T-cell (primary cell): ENCODE data around the gene ARHGAP21. TPM values are rescaled to one million over a fixed set of nuclear protein-coding genes. Genes with fewer than 3 reads are reported as not detected.

ENCODE experiments used
- ATAC-seq, 4 experiments: fragments of 200-7000 bp in 3 of 4; fragments of 150-1000 bp in 1 of 4; cut with Tn5 transposase; replicated peaks in 1 of 4; 1 replicate in 3 of 4; 2 replicates in 1 of 4; pipeline ENCODE4 v1.10.0; 2021; ENCODE audit warnings: moderate library complexity in 3 of 4, mild to moderate bottlenecking in 2 of 4, moderate number of reproducible peaks in 1 of 4
- CTCF ChIA-PET, 2 donors: fragments of 300-600 bp; sonication (Branson Sonifier 250); formaldehyde crosslinking; loops; one replicate each; lab custom pipeline; 2022; ENCODE audit warnings: antibody characterized with exemption in 2 of 2; lab: Charles Lee
- POLR2A ChIA-PET, 2 donors: fragments of 300-600 bp; sonication (Branson Sonifier 250); formaldehyde crosslinking; loops; one replicate each; lab custom pipeline; 2022; ENCODE audit warnings: antibody characterized with exemption in 2 of 2; lab: Charles Lee
- DNase-seq, 35 experiments: peaks; one replicate each; pipeline versions ENCODE4 v3.0.0 to v3.0.0-alpha.2; 2013 to 2023
- H3K27ac ChIP-seq: one replicate; pipeline ENCODE4 v1.5.1; 2013; ENCODE audit warnings: low read length
- H3K27me3 ChIP-seq, 2 experiments: replicated peaks in 1 of 2; 1 replicate in 1 of 2; 2 replicates in 1 of 2; pipeline versions ENCODE4 v1.6.1 to v1.7.0; 2013; ENCODE audit warnings: low read length in 1 of 2, mixed read lengths in 1 of 2; ENCODE audit not compliant: control insufficient read depth in 2 of 2, insufficient read depth in 2 of 2; ENCODE audit errors: extremely low read depth in 1 of 2
- H3K36me3 ChIP-seq, 2 donors: 1 replicate in 1 of 2; 2 replicates in 1 of 2; pipeline versions ENCODE4 v1.6.1 to v1.7.0; 2013; ENCODE audit warnings: low read length in 1 of 2; ENCODE audit not compliant: control insufficient read depth in 2 of 2, insufficient read depth in 1 of 2; ENCODE audit errors: extremely low read depth in 1 of 2
- H3K4me1 ChIP-seq, 2 experiments: 1 replicate in 1 of 2; 2 replicates in 1 of 2; pipeline versions ENCODE4 v1.6.1 to v1.7.0; 2013; ENCODE audit warnings: low read length in 2 of 2, mixed read lengths in 1 of 2; ENCODE audit not compliant: insufficient read depth in 2 of 2, control insufficient read depth in 1 of 2; ENCODE audit errors: extremely low read depth in 1 of 2
- H3K4me3 ChIP-seq, 2 donors: 1 replicate in 1 of 2; 2 replicates in 1 of 2; pipeline versions ENCODE4 v1.5.1 to v1.7.0; 2013; ENCODE audit warnings: mild to moderate bottlenecking in 2 of 2, low read length in 1 of 2, moderate library complexity in 1 of 2; ENCODE audit not compliant: control insufficient read depth in 1 of 2; ENCODE audit errors: extremely low read depth in 1 of 2
- H3K9me3 ChIP-seq: 2 replicates; pipeline ENCODE4 v1.7.0; 2013
- H3K27ac Mint-ChIP-seq, 2 donors: one replicate each; pipeline ENCODE4 v1.8.0; 2020 to 2021; ENCODE audit warnings: mild to moderate bottlenecking in 2 of 2, mixed read lengths in 2 of 2
- H3K27me3 Mint-ChIP-seq, 2 donors: one replicate each; pipeline ENCODE4 v1.8.0; 2021 to 2022; ENCODE audit warnings: mixed read lengths in 2 of 2
- H3K36me3 Mint-ChIP-seq: one replicate; pipeline ENCODE4 v1.8.0; 2021; ENCODE audit warnings: mixed read lengths
- H3K4me1 Mint-ChIP-seq, 3 donors: one replicate each; pipeline ENCODE4 v1.8.0; 2020 to 2022; ENCODE audit warnings: mixed read lengths in 3 of 3, mild to moderate bottlenecking in 1 of 3
- H3K4me3 Mint-ChIP-seq, 3 donors: one replicate each; pipeline ENCODE4 v1.8.0; 2020 to 2022; ENCODE audit warnings: mild to moderate bottlenecking in 3 of 3, mixed read lengths in 3 of 3, moderate library complexity in 3 of 3
- H3K9me3 Mint-ChIP-seq, 3 donors: one replicate each; pipeline ENCODE4 v1.8.0; 2020 to 2022; ENCODE audit warnings: mixed read lengths in 3 of 3
- WGBS: methylation state at CpG from one replicate; pipeline ENCODE4 v1.1.5; 2013; ENCODE audit warnings: missing lambda C conversion rate; ENCODE audit not compliant: insufficient coverage; 5-methylcytosine and 5-hydroxymethylcytosine counted together
- total RNA-seq, 35 experiments: library from RNA in 6 of 35; stranded (reverse) in 6 of 35; fragments of 120-200 nt in 1 of 35; gene quantifications; one replicate each; pipeline versions ENCODE4 v1.2.1 to v1.2.4 and lab custom pipeline; 2013 to 2026

The ARHGAP21 gene
- total RNA-seq, 5 donors from 2014 or later (not counting 1 experiment from before 2014, with no cell fraction given): 19.1 to 45.8 (median 26.1) TPM

DNA sequence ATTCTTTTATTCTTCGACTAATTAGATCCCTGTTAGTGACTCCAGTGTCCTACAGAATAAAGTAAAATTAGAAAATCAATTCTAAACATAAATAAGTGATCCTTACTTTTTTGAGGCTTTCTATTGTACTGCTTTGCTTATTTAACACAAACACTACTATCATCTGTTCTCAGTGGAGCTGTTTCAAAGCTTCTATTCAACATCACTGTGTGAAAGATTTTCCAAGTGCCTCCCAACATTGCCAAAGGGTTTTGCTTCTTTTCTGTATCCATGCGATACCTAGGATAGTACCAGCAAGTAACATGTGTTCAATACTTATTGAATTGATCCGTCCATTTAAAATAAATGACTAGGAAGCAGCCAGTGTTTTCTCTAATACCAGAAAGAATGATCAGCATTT lies 125.7 kb downstream of the ARHGAP21 start:
- ATAC-seq (no peak), DNase-seq (no peak)
- ChIA-PET POLR2A (no interaction called here), CTCF (interaction anchor here in 1 of 2 donors (0.6 kb wide), 1 partner anchor 24 kb away, joined by 3 read pairs; no protein-coding TSS in a partner anchor)
- H3K36me3 ChIP-seq: peaks cover 0 to 36% of the 10 kb centered on the region in 2 donors
- H3K4me3 ChIP-seq: no peak overlapping the region
- Mint-ChIP-seq H3K4me1 (peaks cover 0 to 4% (median 3%) of the 10 kb centered on the region in 3 donors), H3K9me3 (no peaks in the 10 kb centered on the region), H3K4me3 (no peak overlapping the region), H3K27me3 (no peaks in the 10 kb centered on the region), H3K36me3 (peaks cover 62% of the 10 kb centered on the region), H3K27ac (no peak overlapping the region)
- no peaks in the 10 kb centered on the region for H3K4me1 ChIP-seq
- H3K9me3 ChIP-seq: no peaks in the 10 kb centered on the region
- H3K27me3 ChIP-seq: no peaks in the 10 kb centered on the region
- no CpG with 5 or more reads among the region's 3 CpGs for WGBS
- H3K27ac ChIP-seq: no peak overlapping the region

- no CpG with 5 or more reads among the region's 7 CpGs for WGBS
- H3K9me3 ChIP-seq: no peaks in the 10 kb centered on the region
- H3K36me3 ChIP-seq: peaks cover 0 to 35% of the 10 kb centered on the region in 2 donors
- H3K4me3 ChIP-seq: no peak overlapping the region
- Mint-ChIP-seq H3K27me3 (no peaks in the 10 kb centered on the region), H3K4me3 (no peak overlapping the region), H3K9me3 (no peaks in the 10 kb centered on the region), H3K27ac (no peak overlapping the region), H3K4me1 (peaks cover 0 to 4% (median 3%) of the 10 kb centered on the region in 3 donors), H3K36me3 (peaks cover 60% of the 10 kb centered on the region)
- DNase-seq: no peak
- no peaks in the 10 kb centered on the region for H3K27me3 ChIP-seq
- H3K27ac ChIP-seq: no peak overlapping the region
- ChIA-PET CTCF (interaction anchor here (0.7 to 1.1 kb wide), 2 partner anchors 20 to 64 kb away, joined by 3 to 7 read pairs; no protein-coding TSS in a partner anchor), POLR2A (no interaction called here)
- no peak for ATAC-seq
- no peaks in the 10 kb centered on the region for H3K4me1 ChIP-seq
Observed at GRCh38 chr10:24597426-24597825, 126.3 kb downstream of the ARHGAP21 start.

- ATAC-seq (no peak), DNase-seq (no peak)
- peaks cover 0 to 35% of the 10 kb centered on the region in 2 donors for H3K36me3 ChIP-seq
- no peaks in the 10 kb centered on the region for H3K27me3 ChIP-seq
- no CpG with 5 or more reads among the region's 11 CpGs for WGBS
- ChIA-PET CTCF (interaction anchor here in 1 of 2 donors (1.1 kb wide), 1 partner anchor 21 kb away, joined by 7 read pairs; no protein-coding TSS in a partner anchor), POLR2A (no interaction called here)
- Mint-ChIP-seq H3K27ac (no peak overlapping the region), H3K4me3 (no peak overlapping the region), H3K36me3 (peaks cover 62% of the 10 kb centered on the region), H3K9me3 (no peaks in the 10 kb centered on the region), H3K27me3 (no peaks in the 10 kb centered on the region), H3K4me1 (peaks cover 0 to 4% (median 3%) of the 10 kb centered on the region in 3 donors)
- H3K4me1 ChIP-seq: no peaks in the 10 kb centered on the region
- H3K9me3 ChIP-seq: no peaks in the 10 kb centered on the region
- no peak overlapping the region for H3K27ac ChIP-seq
- H3K4me3 ChIP-seq: no peak overlapping the region
Observed at GRCh38 chr10:24596217-24596930, 127.3 kb downstream of the ARHGAP21 start.

GRCh38 chr10:24590697-24591457 lies 132.8 kb downstream of the ARHGAP21 start:
- CTCF ChIA-PET: no interaction called here
- H3K9me3 ChIP-seq: no peaks in the 10 kb centered on the region
- Mint-ChIP-seq H3K9me3 (no peaks in the 10 kb centered on the region), H3K27me3 (no peaks in the 10 kb centered on the region), H3K36me3 (peaks cover 76% of the 10 kb centered on the region), H3K4me1 (peaks cover 0 to 4% (median 0%) of the 10 kb centered on the region in 3 donors), H3K4me3 (no peak overlapping the region), H3K27ac (no peak overlapping the region)
- H3K27me3 ChIP-seq: no peaks in the 10 kb centered on the region
- DNase-seq: no peak
- H3K4me1 ChIP-seq: no peaks in the 10 kb centered on the region
- POLR2A ChIA-PET: no interaction called here
- H3K4me3 ChIP-seq: no peak overlapping the region
- H3K36me3 ChIP-seq: peaks cover 0 to 28% of the 10 kb centered on the region in 2 donors
- no peak for ATAC-seq
- H3K27ac ChIP-seq: no peak overlapping the region

DNA sequence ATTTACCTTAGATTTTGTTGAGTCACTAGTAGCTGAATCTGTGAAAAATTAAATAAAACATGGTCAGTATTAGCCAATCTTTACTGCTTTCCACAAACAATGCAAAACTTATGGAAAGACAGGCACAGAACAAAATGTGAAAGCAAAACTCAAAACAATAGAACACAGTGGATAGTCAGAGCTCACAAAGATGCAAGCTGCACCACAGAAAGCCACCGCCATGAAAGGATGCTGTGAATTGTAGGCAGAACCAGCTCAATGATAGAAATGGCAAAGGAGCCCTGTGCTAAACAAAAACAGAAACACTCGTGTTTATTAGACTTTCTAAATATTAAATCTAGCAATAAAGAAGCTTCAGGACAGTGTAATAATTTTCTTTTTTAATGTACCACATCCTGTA lies 134.4 kb downstream of the ARHGAP21 start:
- POLR2A ChIA-PET: no interaction called here
- H3K36me3 ChIP-seq: peaks cover 0 to 22% of the 10 kb centered on the region in 2 donors
- Mint-ChIP-seq H3K27ac (no peak overlapping the region), H3K9me3 (no peaks in the 10 kb centered on the region), H3K4me3 (no peak overlapping the region), H3K36me3 (peaks cover 78% of the 10 kb centered on the region), H3K4me1 (peaks cover 0 to 4% (median 0%) of the 10 kb centered on the region in 3 donors), H3K27me3 (no peaks in the 10 kb centered on the region)
- H3K27ac ChIP-seq: no peak overlapping the region
- no peaks in the 10 kb centered on the region for H3K27me3 ChIP-seq
- DNase-seq: no peak
- no peak for ATAC-seq
- no peak overlapping the region for H3K4me3 ChIP-seq
- H3K9me3 ChIP-seq: no peaks in the 10 kb centered on the region
- CTCF ChIA-PET: no interaction called here
- no CpG with 5 or more reads among the region's 2 CpGs for WGBS
- no peaks in the 10 kb centered on the region for H3K4me1 ChIP-seq

GRCh38 chr10:24579906-24580305 lies 143.8 kb downstream of the ARHGAP21 start:
- CTCF ChIA-PET: interaction anchor here in 1 of 2 donors (0.6 kb wide), 1 partner anchor 22 kb away, joined by 3 read pairs; no protein-coding TSS in a partner anchor

More at GRCh38 chr10:24579906-24580305, 143.8 kb downstream of the ARHGAP21 start:
- WGBS: 67% methylated on average over 2 of the region's 4 CpGs
- H3K9me3 Mint-ChIP-seq: no peaks in the 10 kb centered on the region
- H3K4me1 Mint-ChIP-seq: peaks cover 0 to 5% (median 0%) of the 10 kb centered on the region in 3 donors
- H3K27me3 Mint-ChIP-seq: peaks cover 4% of the 10 kb centered on the region in 2 donors
- H3K27me3 ChIP-seq: no peaks in the 10 kb centered on the region
- H3K4me3 Mint-ChIP-seq: no peak overlapping the region
- no peaks in the 10 kb centered on the region for H3K4me1 ChIP-seq
- ATAC-seq (no peak), DNase-seq (no peak)
- no peak overlapping the region for H3K27ac ChIP-seq
- POLR2A ChIA-PET: no interaction called here
- no peak overlapping the region for H3K4me3 ChIP-seq
- no peaks in the 10 kb centered on the region for H3K36me3 ChIP-seq
- peaks cover 11% of the 10 kb centered on the region for H3K36me3 Mint-ChIP-seq
- H3K27ac Mint-ChIP-seq: no peak overlapping the region
- no peaks in the 10 kb centered on the region for H3K9me3 ChIP-seq
